ENCODE results near the gene OR51B2.
"Not testable (repeated sequence)": the region's sequence is repeated elsewhere in the genome, so short reads cannot be mapped to it uniquely, and the experiment has no call there.

Gene OR51B2

GRCh38 chr11:5351208-5351607 lies 27.1 kb upstream of the OR51B2 start, which contains the start of gene OR51B6:
TSS of gene OR51B6 (plus strand) at chr11:5351508. CDS start at chr11:5351508, 0 bp downstream.
- Histone ChIP-seq H3K9ac (ENCODE audit: low read length in 5 of 5) (no peak within 1 kb of the TSS), H3K27ac (ENCODE audit: low read depth, low read length) (no peak within 1 kb of the TSS), H3K4me1 (ENCODE audit: control insufficient read depth in 5 of 5, insufficient read depth in 5 of 5, low read length in 5 of 5) (no peaks in the 10 kb centered on the region), H3K4me3 (ENCODE audit: low read depth in 1 of 5, low read length in 5 of 5) (no peak within 1 kb of the TSS), H3K36me3 (ENCODE audit: control insufficient read depth in 5 of 5, insufficient read depth in 5 of 5, low read length in 5 of 5) (no peaks in the 10 kb centered on the region), H3K9me3 (ENCODE audit: control insufficient read depth in 5 of 5, low read length in 5 of 5) (no peaks in the 10 kb centered on the region), H3K27me3 (ENCODE audit: control insufficient read depth in 5 of 5, insufficient read depth in 4 of 5, low read length in 5 of 5) (no peaks in the 10 kb centered on the region)

DNA sequence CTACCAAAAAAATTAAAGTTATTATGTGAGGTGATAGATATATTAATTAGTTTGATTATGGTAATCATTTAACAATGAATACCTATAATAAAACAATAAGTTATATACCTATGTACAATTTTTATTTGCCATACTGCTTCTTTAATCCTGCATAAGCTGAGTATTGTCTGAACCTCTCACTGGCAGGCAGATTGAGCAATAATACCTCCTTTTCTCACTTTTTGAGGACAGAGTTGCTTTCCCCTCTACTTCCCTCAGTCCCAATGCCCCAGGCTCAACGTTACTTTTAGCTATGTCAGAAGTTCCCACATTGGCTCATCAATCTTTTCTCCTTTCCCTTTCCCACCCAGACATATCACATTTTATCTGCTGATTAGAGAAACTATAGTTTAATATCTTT lies 25.5 kb upstream of the OR51B2 start:
- no peak overlapping the region for H3K4me3 ChIP-seq (ENCODE audit: low read depth in 1 of 5, low read length in 5 of 5)
- H3K4me1 ChIP-seq (ENCODE audit: control insufficient read depth in 5 of 5, insufficient read depth in 5 of 5, low read length in 5 of 5): no peaks in the 10 kb centered on the region
- no peak overlapping the region for H3K9ac ChIP-seq (ENCODE audit: low read length in 5 of 5)
- H3K36me3 ChIP-seq (ENCODE audit: control insufficient read depth in 5 of 5, insufficient read depth in 5 of 5, low read length in 5 of 5): no peaks in the 10 kb centered on the region
- H3K27ac ChIP-seq (ENCODE audit: low read depth, low read length): no peak overlapping the region
- no peaks in the 10 kb centered on the region for H3K27me3 ChIP-seq (ENCODE audit: control insufficient read depth in 5 of 5, insufficient read depth in 4 of 5, low read length in 5 of 5)
- H3K9me3 ChIP-seq (ENCODE audit: control insufficient read depth in 5 of 5, low read length in 5 of 5): no peaks in the 10 kb centered on the region

DNA sequence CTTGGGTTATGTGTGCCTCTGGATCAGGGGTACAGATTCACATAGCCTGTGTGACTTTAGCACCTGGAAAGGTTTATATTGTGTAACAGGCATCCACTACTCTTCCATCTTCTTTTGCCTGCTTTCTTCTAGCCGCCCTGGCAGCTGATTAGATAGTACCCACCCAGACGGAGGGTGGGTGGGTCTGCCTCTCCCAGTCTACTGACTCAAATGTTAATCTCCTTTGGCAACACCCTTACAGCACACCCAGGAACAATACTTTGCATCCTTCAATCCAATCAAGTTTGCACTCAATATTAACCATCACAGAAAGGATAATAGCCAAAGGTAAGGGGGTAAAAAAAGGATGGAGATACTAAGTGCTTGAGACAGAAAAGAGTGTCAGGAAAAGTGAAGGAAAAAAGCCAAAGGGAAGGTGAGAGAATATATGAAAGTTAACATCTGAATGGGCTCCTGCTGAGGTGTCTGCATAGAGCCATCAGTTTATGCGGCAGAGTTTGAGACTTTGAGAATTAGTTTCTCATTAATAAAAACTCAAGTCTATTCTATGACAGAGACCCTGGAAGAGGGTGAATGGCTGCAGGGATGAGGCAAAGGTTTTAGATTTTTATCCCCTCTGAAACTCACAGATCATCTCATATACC lies 24.6 kb upstream of the OR51B2 start:
- H3K9ac ChIP-seq (ENCODE audit: low read length in 5 of 5): no peak overlapping the region
- H3K36me3 ChIP-seq (ENCODE audit: control insufficient read depth in 5 of 5, insufficient read depth in 5 of 5, low read length in 5 of 5): no peaks in the 10 kb centered on the region
- H3K27ac ChIP-seq (ENCODE audit: low read depth, low read length): no peak overlapping the region
- H3K27me3 ChIP-seq (ENCODE audit: control insufficient read depth in 5 of 5, insufficient read depth in 4 of 5, low read length in 5 of 5): no peaks in the 10 kb centered on the region
- H3K4me3 ChIP-seq (ENCODE audit: low read depth in 1 of 5, low read length in 5 of 5): no peak overlapping the region
- H3K9me3 ChIP-seq (ENCODE audit: control insufficient read depth in 5 of 5, low read length in 5 of 5): no peaks in the 10 kb centered on the region
- H3K4me1 ChIP-seq (ENCODE audit: control insufficient read depth in 5 of 5, insufficient read depth in 5 of 5, low read length in 5 of 5): no peaks in the 10 kb centered on the region

- Histone ChIP-seq H3K4me1 (ENCODE audit: control insufficient read depth in 5 of 5, insufficient read depth in 5 of 5, low read length in 5 of 5) (no peaks in the 10 kb centered on the region), H3K9ac (ENCODE audit: low read length in 5 of 5) (no peak overlapping the region), H3K27me3 (ENCODE audit: control insufficient read depth in 5 of 5, insufficient read depth in 4 of 5, low read length in 5 of 5) (no peaks in the 10 kb centered on the region), H3K4me3 (ENCODE audit: low read depth in 1 of 5, low read length in 5 of 5) (no peak overlapping the region), H3K9me3 (ENCODE audit: control insufficient read depth in 5 of 5, low read length in 5 of 5) (no peaks in the 10 kb centered on the region), H3K36me3 (ENCODE audit: control insufficient read depth in 5 of 5, insufficient read depth in 5 of 5, low read length in 5 of 5) (no peaks in the 10 kb centered on the region), H3K27ac (ENCODE audit: low read depth, low read length) (no peak overlapping the region)
Observed at GRCh38 chr11:5345831-5346230, 21.7 kb upstream of the OR51B2 start.

DNA sequence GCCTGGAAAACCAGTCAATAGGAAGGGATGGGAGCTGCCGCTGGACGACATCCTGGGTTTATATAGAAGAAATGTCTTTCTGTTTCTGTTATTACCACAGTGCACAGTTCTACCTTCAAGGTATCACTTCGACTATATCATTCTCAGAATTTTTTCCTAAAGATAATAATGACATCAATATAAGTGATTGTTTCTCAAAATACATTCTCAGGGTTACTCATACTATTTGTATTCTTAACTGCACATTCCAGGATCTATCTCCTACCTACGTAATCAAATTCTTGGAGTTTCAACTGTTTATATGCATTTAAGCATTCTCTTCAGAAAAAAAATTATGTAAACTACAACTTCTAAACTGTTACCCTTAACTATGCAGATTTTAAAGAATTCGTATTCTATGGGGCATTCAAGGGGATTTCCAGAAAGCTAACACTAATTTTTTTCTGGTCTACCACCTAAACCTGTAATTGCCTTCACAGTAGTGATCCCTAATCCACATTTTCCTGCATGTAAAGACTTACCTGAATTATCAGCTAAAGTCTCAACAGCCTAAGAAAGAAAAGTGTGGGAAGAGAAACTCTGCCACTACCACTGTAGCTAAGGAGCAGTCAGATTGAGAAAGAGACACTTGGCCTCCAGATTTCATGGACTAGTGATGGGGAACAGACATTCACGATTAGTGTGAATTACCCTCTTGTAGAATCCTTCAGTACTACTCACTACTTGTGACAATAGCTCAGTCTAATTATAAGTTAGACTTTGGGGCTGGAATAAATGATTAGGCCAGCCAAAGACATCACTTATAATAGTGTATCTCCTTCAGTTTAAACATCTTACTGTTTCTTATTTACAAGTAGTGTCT lies 19.6 kb upstream of the OR51B2 start, which contains the start of gene OR51B5:
Gene OR51B5 (minus strand): TSS at position 51 of the 862 bp plus-strand sequence. CDS start 0 bp downstream, at position 51.
- no peak within 1 kb of the TSS for H3K27ac ChIP-seq (ENCODE audit: low read depth, low read length)
- no peak within 1 kb of the TSS for H3K9ac ChIP-seq (ENCODE audit: low read length in 5 of 5)
- no peaks in the 10 kb centered on the region for H3K9me3 ChIP-seq (ENCODE audit: control insufficient read depth in 5 of 5, low read length in 5 of 5)
- no peak within 1 kb of the TSS for H3K4me3 ChIP-seq (ENCODE audit: low read depth in 1 of 5, low read length in 5 of 5)
- no peaks in the 10 kb centered on the region for H3K36me3 ChIP-seq (ENCODE audit: control insufficient read depth in 5 of 5, insufficient read depth in 5 of 5, low read length in 5 of 5)
- no peaks in the 10 kb centered on the region for H3K4me1 ChIP-seq (ENCODE audit: control insufficient read depth in 5 of 5, insufficient read depth in 5 of 5, low read length in 5 of 5)
- no peaks in the 10 kb centered on the region for H3K27me3 ChIP-seq (ENCODE audit: control insufficient read depth in 5 of 5, insufficient read depth in 4 of 5, low read length in 5 of 5)

DNA sequence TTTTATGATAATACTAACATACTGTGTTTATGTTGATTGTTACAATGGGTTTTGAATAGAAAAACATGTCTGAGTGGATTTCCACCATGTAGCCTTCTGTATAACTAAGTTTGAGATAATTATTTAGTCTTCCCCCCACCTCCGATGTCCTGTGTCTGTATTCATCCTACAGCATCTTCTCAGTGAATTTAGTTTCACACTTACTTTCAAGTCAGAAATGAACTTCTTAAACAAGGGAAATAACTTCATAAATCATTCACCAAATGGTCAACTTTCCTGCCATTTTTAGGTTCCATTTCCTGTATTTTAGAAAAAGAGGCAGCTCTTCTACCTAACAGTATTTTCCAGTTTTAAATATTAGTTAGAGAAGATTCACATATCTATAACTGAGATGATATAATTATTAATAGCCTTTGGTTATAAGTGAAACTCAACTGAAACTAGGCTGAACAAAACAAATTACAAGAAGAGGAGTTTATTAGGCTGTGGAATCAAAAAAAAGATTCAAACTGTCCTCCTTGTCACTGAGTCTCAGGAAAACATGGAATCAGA lies 15.8 kb upstream of the OR51B2 start:
- no peaks in the 10 kb centered on the region for H3K4me1 ChIP-seq (ENCODE audit: control insufficient read depth in 5 of 5, insufficient read depth in 5 of 5, low read length in 5 of 5)

GRCh38 chr11:5337253-5337652 lies 13.2 kb upstream of the OR51B2 start:
- not testable (repeated sequence) for H3K9ac ChIP-seq (ENCODE audit: low read length in 5 of 5); H3K27ac ChIP-seq (ENCODE audit: low read depth, low read length); H3K27me3 ChIP-seq (ENCODE audit: control insufficient read depth in 5 of 5, insufficient read depth in 4 of 5, low read length in 5 of 5); H3K4me3 ChIP-seq (ENCODE audit: low read depth in 1 of 5, low read length in 5 of 5); H3K36me3 ChIP-seq (ENCODE audit: control insufficient read depth in 5 of 5, insufficient read depth in 5 of 5, low read length in 5 of 5); H3K9me3 ChIP-seq (ENCODE audit: control insufficient read depth in 5 of 5, low read length in 5 of 5); H3K4me1 ChIP-seq (ENCODE audit: control insufficient read depth in 5 of 5, insufficient read depth in 5 of 5, low read length in 5 of 5)

More for the DNA sequence above, 15.8 kb upstream of the OR51B2 start:
- Histone ChIP-seq H3K4me3 (ENCODE audit: low read depth in 1 of 5, low read length in 5 of 5) (no peak overlapping the region), H3K27ac (ENCODE audit: low read depth, low read length) (no peak overlapping the region), H3K27me3 (ENCODE audit: control insufficient read depth in 5 of 5, insufficient read depth in 4 of 5, low read length in 5 of 5) (no peaks in the 10 kb centered on the region), H3K9ac (ENCODE audit: low read length in 5 of 5) (no peak overlapping the region), H3K36me3 (ENCODE audit: control insufficient read depth in 5 of 5, insufficient read depth in 5 of 5, low read length in 5 of 5) (no peaks in the 10 kb centered on the region), H3K9me3 (ENCODE audit: control insufficient read depth in 5 of 5, low read length in 5 of 5) (no peaks in the 10 kb centered on the region)

GRCh38 chr11:5336331-5336730 lies 12.2 kb upstream of the OR51B2 start:
- H3K4me1 ChIP-seq (ENCODE audit: control insufficient read depth in 5 of 5, insufficient read depth in 5 of 5, low read length in 5 of 5): no peaks in the 10 kb centered on the region
- H3K9me3 ChIP-seq (ENCODE audit: control insufficient read depth in 5 of 5, low read length in 5 of 5): no peaks in the 10 kb centered on the region
- H3K9ac ChIP-seq (ENCODE audit: low read length in 5 of 5): no peak overlapping the region
- no peak overlapping the region for H3K27ac ChIP-seq (ENCODE audit: low read depth, low read length)
- H3K27me3 ChIP-seq (ENCODE audit: control insufficient read depth in 5 of 5, insufficient read depth in 4 of 5, low read length in 5 of 5): no peaks in the 10 kb centered on the region
- no peak overlapping the region for H3K4me3 ChIP-seq (ENCODE audit: low read depth in 1 of 5, low read length in 5 of 5)
- H3K36me3 ChIP-seq (ENCODE audit: control insufficient read depth in 5 of 5, insufficient read depth in 5 of 5, low read length in 5 of 5): no peaks in the 10 kb centered on the region

- Histone ChIP-seq H3K36me3 (ENCODE audit: control insufficient read depth in 5 of 5, insufficient read depth in 5 of 5, low read length in 5 of 5) (no peaks in the 10 kb centered on the region), H3K27ac (ENCODE audit: low read depth, low read length) (no peak overlapping the region), H3K9me3 (ENCODE audit: control insufficient read depth in 5 of 5, low read length in 5 of 5) (no peaks in the 10 kb centered on the region), H3K9ac (ENCODE audit: low read length in 5 of 5) (no peak overlapping the region), H3K4me3 (ENCODE audit: low read depth in 1 of 5, low read length in 5 of 5) (no peak overlapping the region), H3K27me3 (ENCODE audit: control insufficient read depth in 5 of 5, insufficient read depth in 4 of 5, low read length in 5 of 5) (no peaks in the 10 kb centered on the region), H3K4me1 (ENCODE audit: control insufficient read depth in 5 of 5, insufficient read depth in 5 of 5, low read length in 5 of 5) (no peaks in the 10 kb centered on the region)
Observed at GRCh38 chr11:5335170-5335569, 11.1 kb upstream of the OR51B2 start.

DNA sequence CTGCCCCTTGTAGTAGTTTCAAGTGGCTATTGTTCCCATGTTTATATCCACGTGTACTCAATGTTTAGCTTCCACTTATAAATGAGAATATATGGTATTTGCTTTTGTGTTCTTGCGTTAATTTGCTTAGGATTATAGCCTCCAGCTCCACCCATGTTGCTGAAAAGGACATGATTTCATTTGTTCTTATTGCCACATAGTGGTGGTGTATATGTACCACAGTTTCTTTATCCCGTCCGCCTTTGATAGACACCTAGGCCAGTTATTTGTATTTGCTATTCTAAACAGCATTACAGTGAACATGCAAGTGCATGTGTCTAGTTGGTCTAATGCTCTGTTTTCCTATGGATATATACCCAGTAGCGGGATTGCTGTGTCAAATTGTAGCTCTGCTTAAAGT lies 6.8 kb downstream of the OR51B2 start:
- Histone ChIP-seq H3K4me1 (ENCODE audit: control insufficient read depth in 5 of 5, insufficient read depth in 5 of 5, low read length in 5 of 5) (no peaks in the 10 kb centered on the region), H3K36me3 (ENCODE audit: control insufficient read depth in 5 of 5, insufficient read depth in 5 of 5, low read length in 5 of 5) (no peaks in the 10 kb centered on the region), H3K27me3 (ENCODE audit: control insufficient read depth in 5 of 5, insufficient read depth in 4 of 5, low read length in 5 of 5) (no peaks in the 10 kb centered on the region), H3K4me3 (ENCODE audit: low read depth in 1 of 5, low read length in 5 of 5) (no peak overlapping the region), H3K9me3 (ENCODE audit: control insufficient read depth in 5 of 5, low read length in 5 of 5) (peaks cover 0 to 4% (median 0%) of the 10 kb centered on the region in 5 donors), H3K9ac (ENCODE audit: low read length in 5 of 5) (no peak overlapping the region), H3K27ac (ENCODE audit: low read depth, low read length) (no peak overlapping the region)

All from subcutaneous abdominal adipose tissue (tissue), 5 donors.